CD4-positive, alpha-beta T cell treated with Interleukin-1 beta for 1 hour (primary cell): ENCODE results near the gene FAM149A.
A peak's percentile ranks its signal among the peaks of the same experiment; 100 is the strongest.

Experiments
- DNase-seq, 2 donors: peaks; one replicate each; pipeline ENCODE4 v3.0.0-alpha.2; 2020 to 2022

FAM149A gene

GRCh38 chr4:186104114-186104889 lies at the start of gene FAM149A:
Gene FAM149A, plus strand, starts transcription at chr4:186104704.
- DNase-seq = peak; percentile 33 to 37

GRCh38 chr4:186058253-186058979 lies 46.1 kb upstream of the FAM149A start:
- peak; percentile 11 to 16 for DNase-seq

GRCh38 chr4:186058980-186059316 lies 45.6 kb upstream of the FAM149A start:
- no peak for DNase-seq

- no peak for DNase-seq
These were observed 42.6 kb upstream of the FAM149A start for GRCh38 chr4:186061921-186062320.

GRCh38 chr4:186067757-186068385 lies 36.6 kb upstream of the FAM149A start:
- peak; percentile 37 to 48 for DNase-seq

GRCh38 chr4:186068581-186069348 lies 35.7 kb upstream of the FAM149A start, which contains the start of gene TLR3:
Gene TLR3, plus strand, starts transcription at chr4:186069156. Its CDS starts 7,464 bp downstream, at chr4:186076620.
- DNase-seq = peak in 1 of 2 donors; percentile 30

- DNase-seq = no peak
These were observed 34.8 kb upstream of the FAM149A start for GRCh38 chr4:186069729-186070128.

- DNase-seq = no peak
These were observed 32.0 kb upstream of the FAM149A start for GRCh38 chr4:186072516-186072915.

- DNase-seq = no peak
These were observed 30.3 kb upstream of the FAM149A start for GRCh38 chr4:186074189-186074588.

GRCh38 chr4:186078981-186079638 lies 25.4 kb upstream of the FAM149A start:
- no peak for DNase-seq

GRCh38 chr4:186079694-186080093 lies 24.8 kb upstream of the FAM149A start:
- no peak for DNase-seq

GRCh38 chr4:186081202-186081807 lies 23.2 kb upstream of the FAM149A start:
- no peak for DNase-seq

- DNase-seq = no peak
These were observed 22.3 kb upstream of the FAM149A start for GRCh38 chr4:186082221-186082620.

GRCh38 chr4:186088523-186088922 lies 16.0 kb upstream of the FAM149A start:
- DNase-seq = no peak

- DNase-seq = no peak
These were observed 12.2 kb upstream of the FAM149A start for GRCh38 chr4:186092296-186092695.

GRCh38 chr4:186095406-186095805 lies 9.1 kb upstream of the FAM149A start:
- no peak for DNase-seq

- DNase-seq = no peak
These were observed 7.8 kb upstream of the FAM149A start for GRCh38 chr4:186096681-186097165.

- DNase-seq = no peak
These were observed 7.1 kb upstream of the FAM149A start for GRCh38 chr4:186097386-186097785.

- DNase-seq = no peak
These were observed 1.6 kb upstream of the FAM149A start for GRCh38 chr4:186102931-186103330.

- no peak for DNase-seq
These were observed 564 bp downstream of the FAM149A start for GRCh38 chr4:186104890-186105646.
